Measurements from ENCODE around the gene OXNAD1.

OXNAD1 gene

GRCh38 chr3:16330351-16330750, 65.3 kb downstream of the OXNAD1 start:
- no peak overlapping the region for H3K4me3 ChIP-seq (ENCODE audit: low read depth in 1 of 2, low read length in 2 of 2)
- H3K27ac ChIP-seq (ENCODE audit: low read length), result no peak overlapping the region
- no peaks in the 10 kb centered on the region for H3K4me1 ChIP-seq (ENCODE audit: control insufficient read depth in 1 of 2, insufficient read depth in 2 of 2, low read length in 2 of 2)
- H3K27me3 ChIP-seq (ENCODE audit: low read depth, low read length), result no peaks in the 10 kb centered on the region
- peaks cover 0 to 15% of the 10 kb centered on the region in 2 donors for H3K36me3 ChIP-seq (ENCODE audit: control insufficient read depth in 1 of 2, insufficient read depth in 2 of 2, low read length in 2 of 2)
- H3K9me3 ChIP-seq (ENCODE audit: control insufficient read depth in 1 of 2, low read length in 2 of 2), result peaks cover 0 to 9% of the 10 kb centered on the region in 2 donors

- H3K27ac ChIP-seq (ENCODE audit: low read length), result no peak overlapping the region
- peaks cover 0 to 7% of the 10 kb centered on the region in 2 donors for H3K36me3 ChIP-seq (ENCODE audit: control insufficient read depth in 1 of 2, insufficient read depth in 2 of 2, low read length in 2 of 2)
- H3K4me3 ChIP-seq (ENCODE audit: low read depth in 1 of 2, low read length in 2 of 2), result no peak overlapping the region
- peaks cover 0 to 9% of the 10 kb centered on the region in 2 donors for H3K9me3 ChIP-seq (ENCODE audit: control insufficient read depth in 1 of 2, low read length in 2 of 2)
- no peaks in the 10 kb centered on the region for H3K4me1 ChIP-seq (ENCODE audit: control insufficient read depth in 1 of 2, insufficient read depth in 2 of 2, low read length in 2 of 2)
- H3K27me3 ChIP-seq (ENCODE audit: low read depth, low read length), result no peaks in the 10 kb centered on the region
Observed at GRCh38 chr3:16331319-16331883, 66.4 kb downstream of the OXNAD1 start.

- Histone ChIP-seq H3K4me3 (ENCODE audit: low read depth in 1 of 2, low read length in 2 of 2) (no peak overlapping the region), H3K27ac (ENCODE audit: low read length) (no peak overlapping the region), H3K36me3 (ENCODE audit: control insufficient read depth in 1 of 2, insufficient read depth in 2 of 2, low read length in 2 of 2) (peaks cover 3 to 10% of the 10 kb centered on the region in 2 donors), H3K4me1 (ENCODE audit: control insufficient read depth in 1 of 2, insufficient read depth in 2 of 2, low read length in 2 of 2) (no peaks in the 10 kb centered on the region), H3K27me3 (ENCODE audit: low read depth, low read length) (no peaks in the 10 kb centered on the region), H3K9me3 (ENCODE audit: control insufficient read depth in 1 of 2, low read length in 2 of 2) (peaks cover 0 to 9% of the 10 kb centered on the region in 2 donors)
Observed at GRCh38 chr3:16332904-16333426, 68.0 kb downstream of the OXNAD1 start.

- Histone ChIP-seq H3K27me3 (ENCODE audit: low read depth, low read length) (no peaks in the 10 kb centered on the region), H3K27ac (ENCODE audit: low read length) (no peak overlapping the region), H3K9me3 (ENCODE audit: control insufficient read depth in 1 of 2, low read length in 2 of 2) (peaks cover 0 to 9% of the 10 kb centered on the region in 2 donors), H3K4me3 (ENCODE audit: low read depth in 1 of 2, low read length in 2 of 2) (no peak overlapping the region), H3K36me3 (ENCODE audit: control insufficient read depth in 1 of 2, insufficient read depth in 2 of 2, low read length in 2 of 2) (peaks cover 4% of the 10 kb centered on the region in 2 donors), H3K4me1 (ENCODE audit: control insufficient read depth in 1 of 2, insufficient read depth in 2 of 2, low read length in 2 of 2) (no peaks in the 10 kb centered on the region)
Observed at GRCh38 chr3:16334909-16335308, 69.9 kb downstream of the OXNAD1 start.

- Histone ChIP-seq H3K4me3 (ENCODE audit: low read depth in 1 of 2, low read length in 2 of 2) (no peak overlapping the region), H3K4me1 (ENCODE audit: control insufficient read depth in 1 of 2, insufficient read depth in 2 of 2, low read length in 2 of 2) (no peaks in the 10 kb centered on the region), H3K36me3 (ENCODE audit: control insufficient read depth in 1 of 2, insufficient read depth in 2 of 2, low read length in 2 of 2) (peaks cover 3 to 4% of the 10 kb centered on the region in 2 donors), H3K9me3 (ENCODE audit: control insufficient read depth in 1 of 2, low read length in 2 of 2) (peaks cover 0 to 9% of the 10 kb centered on the region in 2 donors), H3K27ac (ENCODE audit: low read length) (no peak overlapping the region), H3K27me3 (ENCODE audit: low read depth, low read length) (no peaks in the 10 kb centered on the region)
Observed at GRCh38 chr3:16335333-16335732, 70.3 kb downstream of the OXNAD1 start.

GRCh38 chr3:16335772-16336645, 71.0 kb downstream of the OXNAD1 start:
- H3K27ac ChIP-seq (ENCODE audit: low read length), result no peak overlapping the region
- no peaks in the 10 kb centered on the region for H3K27me3 ChIP-seq (ENCODE audit: low read depth, low read length)
- H3K9me3 ChIP-seq (ENCODE audit: control insufficient read depth in 1 of 2, low read length in 2 of 2), result peaks cover 0 to 9% of the 10 kb centered on the region in 2 donors
- H3K4me3 ChIP-seq (ENCODE audit: low read depth in 1 of 2, low read length in 2 of 2), result no peak overlapping the region
- no peaks in the 10 kb centered on the region for H3K4me1 ChIP-seq (ENCODE audit: control insufficient read depth in 1 of 2, insufficient read depth in 2 of 2, low read length in 2 of 2)
- peaks cover 3 to 4% of the 10 kb centered on the region in 2 donors for H3K36me3 ChIP-seq (ENCODE audit: control insufficient read depth in 1 of 2, insufficient read depth in 2 of 2, low read length in 2 of 2)

GRCh38 chr3:16336825-16337224, 71.8 kb downstream of the OXNAD1 start:
- H3K27me3 ChIP-seq (ENCODE audit: low read depth, low read length), result no peaks in the 10 kb centered on the region
- peaks cover 0 to 2% of the 10 kb centered on the region in 2 donors for H3K9me3 ChIP-seq (ENCODE audit: control insufficient read depth in 1 of 2, low read length in 2 of 2)
- H3K4me3 ChIP-seq (ENCODE audit: low read depth in 1 of 2, low read length in 2 of 2), result no peak overlapping the region
- peaks cover 3 to 4% of the 10 kb centered on the region in 2 donors for H3K36me3 ChIP-seq (ENCODE audit: control insufficient read depth in 1 of 2, insufficient read depth in 2 of 2, low read length in 2 of 2)
- no peaks in the 10 kb centered on the region for H3K4me1 ChIP-seq (ENCODE audit: control insufficient read depth in 1 of 2, insufficient read depth in 2 of 2, low read length in 2 of 2)
- no peak overlapping the region for H3K27ac ChIP-seq (ENCODE audit: low read length)

GRCh38 chr3:16337856-16338540, 73.0 kb downstream of the OXNAD1 start:
- Histone ChIP-seq H3K27ac (ENCODE audit: low read length) (no peak overlapping the region), H3K9me3 (ENCODE audit: control insufficient read depth in 1 of 2, low read length in 2 of 2) (no peaks in the 10 kb centered on the region), H3K36me3 (ENCODE audit: control insufficient read depth in 1 of 2, insufficient read depth in 2 of 2, low read length in 2 of 2) (peaks cover 3 to 4% of the 10 kb centered on the region in 2 donors), H3K4me1 (ENCODE audit: control insufficient read depth in 1 of 2, insufficient read depth in 2 of 2, low read length in 2 of 2) (no peaks in the 10 kb centered on the region), H3K4me3 (ENCODE audit: low read depth in 1 of 2, low read length in 2 of 2) (no peak overlapping the region), H3K27me3 (ENCODE audit: low read depth, low read length) (no peaks in the 10 kb centered on the region)

GRCh38 chr3:16338999-16339398, 74.0 kb downstream of the OXNAD1 start:
- peaks cover 3 to 4% of the 10 kb centered on the region in 2 donors for H3K36me3 ChIP-seq (ENCODE audit: control insufficient read depth in 1 of 2, insufficient read depth in 2 of 2, low read length in 2 of 2)
- H3K27me3 ChIP-seq (ENCODE audit: low read depth, low read length), result no peaks in the 10 kb centered on the region
- H3K27ac ChIP-seq (ENCODE audit: low read length), result no peak overlapping the region
- H3K9me3 ChIP-seq (ENCODE audit: control insufficient read depth in 1 of 2, low read length in 2 of 2), result no peaks in the 10 kb centered on the region
- H3K4me1 ChIP-seq (ENCODE audit: control insufficient read depth in 1 of 2, insufficient read depth in 2 of 2, low read length in 2 of 2), result no peaks in the 10 kb centered on the region
- H3K4me3 ChIP-seq (ENCODE audit: low read depth in 1 of 2, low read length in 2 of 2), result no peak overlapping the region

GRCh38 chr3:16343101-16343500, 78.1 kb downstream of the OXNAD1 start:
- no peaks in the 10 kb centered on the region for H3K9me3 ChIP-seq (ENCODE audit: control insufficient read depth in 1 of 2, low read length in 2 of 2)
- H3K27me3 ChIP-seq (ENCODE audit: low read depth, low read length), result no peaks in the 10 kb centered on the region
- H3K4me3 ChIP-seq (ENCODE audit: low read depth in 1 of 2, low read length in 2 of 2), result no peak overlapping the region
- H3K27ac ChIP-seq (ENCODE audit: low read length), result no peak overlapping the region
- H3K36me3 ChIP-seq (ENCODE audit: control insufficient read depth in 1 of 2, insufficient read depth in 2 of 2, low read length in 2 of 2), result no peaks in the 10 kb centered on the region
- H3K4me1 ChIP-seq (ENCODE audit: control insufficient read depth in 1 of 2, insufficient read depth in 2 of 2, low read length in 2 of 2), result no peaks in the 10 kb centered on the region
